K562 (cell line): Measurements from ENCODE around the gene MTHFSD. TPM values are rescaled to one million over a fixed set of nuclear protein-coding genes. Genes with fewer than 3 reads are reported as not detected.

Experiments used
- ATAC-seq: fragments of 200-7000 bp; cut with Tn5 transposase; 3 replicates; pipeline ENCODE4 v1.9.1; 2020; ENCODE audit warnings: moderate library complexity
- Bru-seq: library from RNA; stranded (reverse); fragments of 400-500 nt; gene quantifications from one replicate; lab custom pipeline; 2021; lab: Mats Ljungman, UMichigan
- BruChase-seq, 2 experiments: library from RNA; stranded (reverse); fragments of 400-500 nt; gene quantifications; one replicate each; lab custom pipeline; 2021; lab: Mats Ljungman, UMichigan
- BruUV-seq: library from RNA; stranded (reverse); fragments of 400-500 nt; replicated peaks from 2 replicates; lab custom pipeline; 2021; lab: Mats Ljungman, UMichigan
- CTCF ChIA-PET: fragments of 300-600 bp; formaldehyde crosslinking; extraction: SDS; loops from one replicate; lab custom pipeline; 2021; ENCODE audit warnings: low intra/inter-chr PET ratio; lab: Yijun Ruan, JAX
- POLR2A ChIA-PET: fragments of 300-600, 350-650 bp; sonication (Branson Sonifier 250); formaldehyde crosslinking; extraction: SDS; loops from one replicate; lab custom pipeline; 2021; ENCODE audit warnings: antibody characterized with exemption, inconsistent platforms; lab: Yijun Ruan, JAX
- DNase-seq, 4 experiments: peaks; one replicate each; pipeline versions ENCODE4 v3.0.0 to v3.0.0-alpha.2; 2011 to 2018; ENCODE audit warnings: low spot score in 3 of 4, mixed read lengths in 3 of 4; ENCODE audit errors: extremely low read depth in 1 of 4
- FAIRE-seq: peaks from 2 replicates; lab custom pipeline; 2011; peaks lifted over from hg19 to GRCh38; lab: Jason Lieb, UNC
- H2AFZ ChIP-seq: 2 replicates; pipeline ENCODE4 v1.6.0; 2011; ENCODE audit warnings: low read depth, low read length, control low read depth, inconsistent platforms
- H3K27ac ChIP-seq: fragments of 200-600 bp; 3 replicates; pipeline ENCODE4 v1.8.0; 2011; ENCODE audit warnings: low read depth, mild to moderate bottlenecking, control low read depth, inconsistent platforms, low read length, moderate library complexity, mixed read lengths; ENCODE audit errors: extremely low read depth
- H3K27me3 ChIP-seq, 2 experiments: fragments of 300-600 bp in 1 of 2; 2 replicates in 1 of 2; 3 replicates in 1 of 2; pipeline versions ENCODE4 v1.6.0 to v1.8.0; 2011; ENCODE audit warnings: inconsistent platforms in 2 of 2, low read length in 2 of 2, mild to moderate bottlenecking in 1 of 2, mixed read lengths in 1 of 2, moderate library complexity in 1 of 2; ENCODE audit not compliant: control insufficient read depth in 2 of 2, insufficient read depth in 2 of 2
- H3K36me3 ChIP-seq: fragments of 300-600 bp; 3 replicates; pipeline ENCODE4 v1.8.0; 2011; ENCODE audit warnings: mild to moderate bottlenecking, low read length, inconsistent platforms; ENCODE audit not compliant: control insufficient read depth, insufficient read depth
- H3K4me1 ChIP-seq, 2 experiments: fragments of 200-600 bp in 1 of 2; replicated peaks in 1 of 2; 2 replicates in 1 of 2; 3 replicates in 1 of 2; pipeline versions ENCODE4 v1.5.1 to v1.8.0; 2011; ENCODE audit warnings: inconsistent platforms in 2 of 2, low read length in 2 of 2, mild to moderate bottlenecking in 1 of 2, mixed read lengths in 1 of 2, moderate library complexity in 1 of 2; ENCODE audit not compliant: control insufficient read depth in 2 of 2, insufficient read depth in 2 of 2
- H3K4me2 ChIP-seq: 2 replicates; pipeline ENCODE4 v1.6.1; 2011; ENCODE audit warnings: low read length, control low read depth, inconsistent platforms, mixed read lengths; ENCODE audit not compliant: insufficient read depth
- H3K4me3 ChIP-seq: fragments of 200-600 bp; sonication (generic), shearing (Covaris generic); 2 replicates; pipeline ENCODE4 v1.5.1; 2016; ENCODE audit warnings: control low read depth, inconsistent platforms
- H3K79me2 ChIP-seq: fragments of 200-600 bp; 3 replicates; pipeline ENCODE4 v1.8.0; 2011; ENCODE audit warnings: low read length, inconsistent platforms; ENCODE audit not compliant: control insufficient read depth, insufficient read depth
- H3K9ac ChIP-seq, 2 experiments: 2 replicates each; pipeline versions ENCODE4 v1.6.0 to v1.6.1; 2011; ENCODE audit warnings: low read depth in 2 of 2, low read length in 2 of 2, control low read depth in 1 of 2, inconsistent platforms in 1 of 2, mild to moderate bottlenecking in 1 of 2, mixed read lengths in 1 of 2; ENCODE audit not compliant: insufficient read depth in 1 of 2
- H3K9me1 ChIP-seq: one replicate; pipeline ENCODE4 v1.6.0; 2011; ENCODE audit warnings: inconsistent platforms, mild to moderate bottlenecking, low read length, moderate library complexity; ENCODE audit not compliant: control insufficient read depth, insufficient read depth
- H3K9me3 ChIP-seq: replicated peaks from 2 replicates; pipeline ENCODE4 v1.5.1; 2011; ENCODE audit warnings: low read depth, low read length, inconsistent platforms; ENCODE audit not compliant: control insufficient read depth, insufficient read depth
- H4K20me1 ChIP-seq: replicated peaks from 2 replicates; pipeline ENCODE4 v1.6.1; 2011; ENCODE audit warnings: low read length, inconsistent platforms, mixed read lengths; ENCODE audit not compliant: control insufficient read depth, insufficient read depth
- CREB1 ChIP-seq, 2 experiments: sonication (generic) in 1 of 2; formaldehyde crosslinking in 1 of 2; IDR thresholded peaks; 2 replicates each; pipeline versions ENCODE4 v1.6.1 to v1.8.0; 2012 to 2022; ENCODE audit warnings: inconsistent platforms in 1 of 2, mild to moderate bottlenecking in 1 of 2, missing genetic modification reagents in 1 of 2, moderate library complexity in 1 of 2
- E2F8 ChIP-seq: fragments of 450-650 bp; IDR thresholded peaks from 2 replicates; pipeline ENCODE4 v1.7.1; 2018; ENCODE audit warnings: mild to moderate bottlenecking, low read depth; ENCODE audit not compliant: partially characterized antibody
- FIP1L1 ChIP-seq: fragments of 200-400 bp; formaldehyde crosslinking; IDR thresholded peaks from 2 replicates; pipeline ENCODE4 v1.6.1; 2018; ENCODE audit warnings: mild to moderate bottlenecking, low read depth, low read length; ENCODE audit not compliant: poor library complexity, severe bottlenecking
- HMG20B ChIP-seq: fragments of 250-450 bp; sonication (Bioruptor Pico); IDR thresholded peaks from 2 replicates; pipeline ENCODE4 v1.5.0; 2021; ENCODE audit warnings: mild to moderate bottlenecking
- ILK ChIP-seq: fragments of 450-650 bp; IDR thresholded peaks from 2 replicates; pipeline ENCODE4 v1.6.1; 2016; ENCODE audit warnings: missing genetic modification characterization, low read depth, mild to moderate bottlenecking, missing compliant biosample characterization, moderate library complexity, borderline replicate concordance
- MXI1 ChIP-seq: IDR thresholded peaks from 2 replicates; pipeline ENCODE4 v1.6.1; 2011; ENCODE audit warnings: low read depth, mild to moderate bottlenecking, improper control_type of control experiment, low read length
- MYC ChIP-seq, 2 experiments: fragments of 250-450 bp in 1 of 2; sonication (Bioruptor Pico) in 1 of 2; IDR thresholded peaks; 2 replicates each; pipeline versions ENCODE4 v1.5.1 to v1.6.1; 2012 to 2021; ENCODE audit warnings: low read depth in 2 of 2, borderline replicate concordance in 1 of 2, improper control_type of control experiment in 1 of 2, low read length in 1 of 2, mild to moderate bottlenecking in 1 of 2, moderate library complexity in 1 of 2
- POLR2A ChIP-seq: fragments of 450-650 bp; conservative IDR thresholded peaks from 2 replicates; pipeline ENCODE4 v1.6.1; 2016
- SIN3A ChIP-seq, 2 experiments: fragments of 150-350 bp in 1 of 2; IDR thresholded peaks; 2 replicates each; pipeline ENCODE4 v1.6.1; 2011 to 2016; ENCODE audit warnings: borderline replicate concordance in 2 of 2, low read depth in 2 of 2, low read length in 2 of 2, mild to moderate bottlenecking in 2 of 2, moderate library complexity in 2 of 2; ENCODE audit not compliant: control insufficient read depth in 1 of 2
- TOE1 ChIP-seq, 2 experiments: fragments of 450-650 bp in 1 of 2; sonication (generic) in 1 of 2; formaldehyde crosslinking in 1 of 2; IDR thresholded peaks; 2 replicates each; pipeline versions ENCODE4 v1.7.1 to v1.8.0; 2016 to 2022; ENCODE audit warnings: borderline replicate concordance in 2 of 2, mild to moderate bottlenecking in 2 of 2, antibody characterized with exemption in 1 of 2, inconsistent platforms in 1 of 2, low read depth in 1 of 2, missing genetic modification reagents in 1 of 2, moderate library complexity in 1 of 2
- WGBS: fragments of 100-300 bp; shearing (Covaris generic); methylation state at CpG from one replicate; pipeline ENCODE4 v1.1.6; 2016; ENCODE audit warnings: low coverage, mixed read lengths; ENCODE audit not compliant: insufficient coverage; ENCODE audit errors: missing lambda C conversion rate; 5-methylcytosine and 5-hydroxymethylcytosine counted together
- in situ Hi-C: fragments of 300-500 bp; cut with MboI; formaldehyde crosslinking; loops from 4 replicates; pipeline ENCODE4 v1.15.0; 2018; ENCODE audit warnings: inconsistent platforms, mixed read lengths
- intact Hi-C: fragments of 100-400 bp; cut with micrococcal nuclease; formaldehyde crosslinking; loops from 2 replicates; pipeline ENCODE4 v1.14.2; 2022
- long read RNA-seq, 3 experiments: library from polyadenylated mRNA in 2 of 3; library from RNA in 1 of 3; unstranded in 2 of 3; stranded (forward) in 1 of 3; transcript quantifications; one replicate each; pipeline ENCODE4 v2.0.0, GENCODE V29; 2019 to 2022
- polyA minus RNA-seq, 3 experiments: library from RNA; depleted of rRNA, polyadenylated mRNA; stranded (reverse); fragments of >200 nt; gene quantifications; 2 replicates each; pipeline ENCODE4 v1.2.3, GENCODE V29; 2011
- polyA plus RNA-seq, 8 experiments: library from polyadenylated mRNA; depleted of rRNA in 4 of 8; stranded (reverse) in 5 of 8; unstranded in 3 of 8; fragments of >200 nt; fragmentation: Nextera tagmentation in 2 of 8; fragmentation: Illumina TruSeq in 1 of 8; extraction: Ambion mirVana in 2 of 8; extraction: Trizol in 1 of 8; gene quantifications; 2 replicates each; pipeline versions ENCODE4 v1.2.1 to v1.2.3, GENCODE V29; 2011 to 2014; ENCODE audit warnings: inconsistent platforms in 1 of 8, missing spikeins in 1 of 8
- total RNA-seq, 7 experiments: library from RNA; depleted of rRNA in 6 of 7; stranded (reverse); fragments of >200 nt in 6 of 7; fragmentation: Illumina TruSeq in 2 of 7; extraction: Trizol in 2 of 7; gene quantifications; 2 replicates each; pipeline versions ENCODE4 v1.2.1 to v1.2.3, GENCODE V29; 2011 to 2021; ENCODE audit warnings: low replicate concordance in 1 of 7

MTHFSD gene
- total RNA-seq (2011; cell fraction: chromatin; rRNA removed; ENCODE audit: low replicate concordance): 57.7 and 74.7 TPM in 2 replicates
- 49.7 and 59.5 TPM in 2 replicates for total RNA-seq (2011; cell fraction: nucleolus; rRNA removed)
- total RNA-seq (2011; cell fraction: nucleoplasm; rRNA removed): 52.7 and 56.3 TPM in 2 replicates
- total RNA-seq (2014; rRNA removed) (8.3 and 8.7 TPM in 2 replicates), total RNA-seq (2014; rRNA removed; fragmentation: Illumina TruSeq; extraction: Trizol) (12.0 and 12.8 TPM in 2 replicates), total RNA-seq (2015; rRNA removed; fragmentation: Illumina TruSeq; extraction: Trizol) (15.2 and 16.0 TPM in 2 replicates), total RNA-seq (2021) (17.8 and 20.2 TPM in 2 replicates), polyA plus RNA-seq (2011; rRNA removed) (12.8 and 13.9 TPM in 2 replicates), polyA plus RNA-seq (2014; fragmentation: Illumina TruSeq; extraction: Trizol) (16.0 and 16.3 TPM in 2 replicates), polyA plus RNA-seq (2014; fragmentation: Nextera tagmentation; extraction: Ambion mirVana) (1 to 10 TPM; 3.2 to 3.5 TPM), polyA plus RNA-seq (2014; rRNA removed) (8.7 and 10.6 TPM in 2 replicates), polyA minus RNA-seq (2011; rRNA and poly(A)+ RNA removed) (22.0 and 22.3 TPM in 2 replicates), Bru-seq, nascent RNA (percentile 65 among the genes with signal in this experiment), BruChase-seq, experiment 1, labeled RNA remaining after a 2-hour chase (percentile 65 among the genes with signal in this experiment), BruChase-seq, experiment 2, labeled RNA remaining after a 6-hour chase (percentile 65 among the genes with signal in this experiment)
- 10.5 and 11.6 TPM in 2 replicates for polyA plus RNA-seq (2011; cell fraction: cytosol; rRNA removed)
- 61.4 and 78.3 TPM in 2 replicates for polyA plus RNA-seq (2011; cell fraction: nucleus; rRNA removed)
- polyA plus RNA-seq (2012): 9.5 and 10.0 TPM in 2 replicates
- 8.3 and 11.0 TPM in 2 replicates for polyA minus RNA-seq (2011; cell fraction: cytosol; rRNA and poly(A)+ RNA removed)
- 57.9 and 75.6 TPM in 2 replicates for polyA minus RNA-seq (2011; cell fraction: nucleus; rRNA and poly(A)+ RNA removed)
- long read RNA-seq, experiment 1, transcript MTHFSD-219 (1 exons, 3,623 nt): major isoform, 24 of 48 reads
- long read RNA-seq, experiment 1, partial matches to known transcripts: 7 of 48 reads
- long read RNA-seq, experiment 1, other reads (novel, unspliced or antisense): 11 of 48 reads
- long read RNA-seq, experiment 2, transcript MTHFSD-219 (1 exons, 3,623 nt): major isoform, 12 of 18 reads
- long read RNA-seq, experiment 2, partial matches to known transcripts: 0 of 18 reads
- long read RNA-seq, experiment 2, other reads (novel, unspliced or antisense): 4 of 18 reads
- long read RNA-seq, experiment 3, partial matches to known transcripts: 0 of 10 reads
- long read RNA-seq, experiment 3, other reads (novel, unspliced or antisense): 4 of 10 reads

- H4K20me1 ChIP-seq: no peaks in the 10 kb centered on the region
- ChIA-PET CTCF (interaction anchor here (1.1 kb wide), 1 partner anchor 9 kb away, joined by 3 read pairs; no protein-coding TSS in a partner anchor), POLR2A (interaction anchor here (0.7 kb wide), 1 partner anchor 805 kb away, joined by 3 read pairs; no protein-coding TSS in a partner anchor)
- 13% methylated on average over 46 of the region's 70 CpGs for WGBS
- H3K36me3 ChIP-seq: peaks cover 16% of the 10 kb centered on the region; the same call in 1 of the 3 replicates
- H3K4me1 ChIP-seq: peaks cover 0 to 18% of the 10 kb centered on the region in 2 experiments; a peak in 3 of 5 replicates
- H3K27me3 ChIP-seq: peaks cover 14 to 15% of the 10 kb centered on the region in 2 experiments; a peak in 3 of 5 replicates
- H3K4me3 ChIP-seq: peak within 1 kb of the TSS; percentile 91
- peak within 1 kb of the TSS; percentile 85 for H3K27ac ChIP-seq
- peaks cover 13% of the 10 kb centered on the region for H3K79me2 ChIP-seq
- intact Hi-C loops (no loop called here), in situ Hi-C loops (loop anchor here (25.0 kb wide), 1 partner anchor 1082 kb away; no protein-coding TSS in a partner anchor)
- no peaks in the 10 kb centered on the region for H3K9me1 ChIP-seq
- peak; percentile 97 for ATAC-seq
- peak; percentile 94 to 99 (median 98) for DNase-seq
- peak within 1 kb of the TSS; percentile 99 for H3K4me2 ChIP-seq
- H3K9ac ChIP-seq: peak within 1 kb of the TSS; percentile 93 to 94
- no peaks in the 10 kb centered on the region for H3K9me3 ChIP-seq
- peak; percentile 94 for FAIRE-seq
- H2AFZ ChIP-seq: peak within 1 kb of the TSS; percentile 95
- no TSS peak for BruUV-seq
- TF ChIP-seq SIN3A (IDR thresholded peaks at IDR 0.05; ENCODE audit: borderline replicate concordance in 2 of 2, control insufficient read depth in 1 of 2, low read depth in 2 of 2, low read length in 2 of 2): 0 out of 4 replicates have a peak, but pooled peaks of 1 of the 2 experiments have one; percentile 37
- TF ChIP-seq E2F8: peak; percentile 49
- no peak for TF ChIP-seq MXI1
- 0 out of 2 replicates have a peak, but pooled peaks have one; percentile 8 for TF ChIP-seq TOE1 (IDR thresholded peaks at IDR 0.05; ENCODE audit: borderline replicate concordance)
- TF ChIP-seq TOE1 (CRISPR knock-in tag; IDR thresholded peaks at IDR 0.05; ENCODE audit: borderline replicate concordance, low read depth): no peak
- TF ChIP-seq HMG20B (CRISPR knock-in tag): no peak
- peak; percentile 81 for TF ChIP-seq POLR2A
- no peak for TF ChIP-seq ILK (tag)
- 0 out of 2 replicates have a peak, but pooled peaks have one; percentile 11 for TF ChIP-seq MYC (IDR thresholded peaks at IDR 0.05; ENCODE audit: low read depth, low read length)
- no peak for TF ChIP-seq MYC (CRISPR knock-in tag; IDR thresholded peaks at IDR 0.05; ENCODE audit: borderline replicate concordance, low read depth)
- peak; percentile 64 for TF ChIP-seq FIP1L1
- TF ChIP-seq CREB1 (IDR thresholded peaks at IDR 0.05): peak; percentile 99
- TF ChIP-seq CREB1 (CRISPR knock-in tag; IDR thresholded peaks at IDR 0.05): peak; percentile 100
Observed at GRCh38 chr16:86554917-86555703, at the start of gene MTHFSD. TSS of gene MTHFSD (minus strand) at chr16:86555235. CDS start at chr16:86555184, 51 bp downstream.
